Measurements from ENCODE around the gene CDK4.

DNA sequence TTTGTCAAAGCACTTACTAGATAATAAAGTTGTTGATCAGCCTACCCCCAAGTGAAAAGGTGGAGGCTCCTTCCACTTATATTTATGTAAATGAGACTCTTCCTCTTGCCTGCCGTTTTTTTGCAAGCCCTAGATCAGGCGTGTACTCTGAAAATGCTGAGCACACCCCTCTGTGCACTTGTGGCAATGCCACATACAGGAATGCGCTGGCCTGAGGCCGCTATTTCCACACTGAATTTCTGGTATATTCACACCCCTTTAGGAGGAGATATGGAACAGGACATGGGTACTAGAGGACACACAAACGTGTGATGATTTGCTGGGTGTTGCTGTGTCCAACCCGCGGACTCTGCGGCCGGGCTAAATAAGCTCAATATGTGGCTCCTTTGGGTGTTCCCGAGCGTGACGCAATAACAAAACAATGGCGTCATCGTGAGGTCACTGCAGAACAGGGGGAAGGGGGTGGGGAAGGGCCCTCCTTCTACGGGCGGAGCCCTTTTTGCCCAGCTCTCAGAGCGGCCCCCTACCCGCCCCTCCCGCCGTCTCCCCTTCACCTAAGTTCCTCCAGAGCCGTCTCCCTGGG lies 7.8 kb downstream of the CDK4 start:
- TF ChIP-seq POLR2A (IDR thresholded peaks at IDR 0.05; ENCODE audit: low read depth, low read length) (no peak), TAF1 (IDR thresholded peaks at IDR 0.05; ENCODE audit: borderline replicate concordance, low read depth, low read length) (no peak)
